ENCODE results near the gene TBC1D2.

The TBC1D2 gene

DNA sequence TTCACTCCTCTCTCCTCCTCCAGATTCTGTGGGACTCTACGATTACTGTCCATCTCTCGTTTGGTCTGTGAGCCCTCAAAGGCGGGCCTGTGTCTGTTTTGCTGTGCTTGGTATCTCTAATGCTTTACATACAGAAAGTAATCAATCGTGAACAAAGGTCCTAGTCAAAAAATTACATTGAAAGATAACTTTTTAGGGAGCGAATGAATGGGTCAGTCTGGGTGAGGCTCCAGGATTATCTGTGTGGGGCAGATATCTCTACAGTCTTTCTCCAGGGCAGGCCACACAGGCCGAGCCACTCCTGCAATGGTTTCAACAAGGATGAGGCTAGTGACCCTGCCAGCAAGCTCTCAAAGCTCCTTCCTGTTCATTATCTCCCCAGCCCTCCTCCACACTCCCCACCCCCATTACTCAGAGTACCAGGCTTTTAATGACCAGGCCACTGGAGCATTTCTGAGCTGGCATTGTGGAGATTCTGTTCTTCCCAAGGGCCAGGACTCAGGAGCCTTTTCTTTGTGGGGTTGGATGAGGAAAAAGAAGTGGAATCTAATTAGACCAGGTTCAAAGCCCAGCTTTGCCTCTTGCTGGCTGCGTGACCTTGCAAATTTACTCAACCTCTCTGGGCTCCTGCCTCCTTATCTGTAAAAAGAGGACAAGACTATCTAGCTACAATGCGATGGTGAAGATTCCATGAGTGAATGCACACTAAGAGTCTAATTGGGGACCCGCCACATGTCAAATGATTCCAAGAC, 73.2 kb downstream of the TBC1D2 start:
- DNase-seq (ENCODE audit: low read depth), result no peak

DNA sequence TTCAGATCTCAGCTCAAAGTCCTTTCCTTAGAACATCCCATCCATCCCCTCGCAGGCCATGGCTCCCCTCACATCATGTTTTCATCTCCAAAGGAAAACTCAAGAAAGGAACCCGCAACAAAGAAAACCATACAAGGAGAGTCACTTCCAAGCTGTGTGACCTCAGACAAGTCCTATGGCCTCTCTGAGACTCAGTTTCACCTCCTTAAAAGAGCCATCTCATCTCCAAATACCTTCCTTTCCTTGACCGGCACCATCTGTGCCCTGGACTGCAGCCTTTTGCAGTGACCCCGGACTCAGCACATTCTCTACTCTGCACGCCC, 73.7 kb downstream of the TBC1D2 start:
- H3K4me3 ChIP-seq (ENCODE audit: low read length), result no peak overlapping the region
- no peak for DNase-seq (ENCODE audit: low read depth)
- no peak for TF ChIP-seq CTCF (IDR thresholded peaks at IDR 0.05; ENCODE audit: insufficient read depth, low read depth, low read length, missing control alignments)

More for the DNA sequence above, 73.2 kb downstream of the TBC1D2 start:
- H3K4me3 ChIP-seq (ENCODE audit: low read length), result no peak overlapping the region
- TF ChIP-seq CTCF (IDR thresholded peaks at IDR 0.05; ENCODE audit: insufficient read depth, low read depth, low read length, missing control alignments), result no peak

GRCh38 chr9:98180996-98181395, 74.5 kb downstream of the TBC1D2 start:
- TF ChIP-seq CTCF (IDR thresholded peaks at IDR 0.05; ENCODE audit: insufficient read depth, low read depth, low read length, missing control alignments), result no peak

DNA sequence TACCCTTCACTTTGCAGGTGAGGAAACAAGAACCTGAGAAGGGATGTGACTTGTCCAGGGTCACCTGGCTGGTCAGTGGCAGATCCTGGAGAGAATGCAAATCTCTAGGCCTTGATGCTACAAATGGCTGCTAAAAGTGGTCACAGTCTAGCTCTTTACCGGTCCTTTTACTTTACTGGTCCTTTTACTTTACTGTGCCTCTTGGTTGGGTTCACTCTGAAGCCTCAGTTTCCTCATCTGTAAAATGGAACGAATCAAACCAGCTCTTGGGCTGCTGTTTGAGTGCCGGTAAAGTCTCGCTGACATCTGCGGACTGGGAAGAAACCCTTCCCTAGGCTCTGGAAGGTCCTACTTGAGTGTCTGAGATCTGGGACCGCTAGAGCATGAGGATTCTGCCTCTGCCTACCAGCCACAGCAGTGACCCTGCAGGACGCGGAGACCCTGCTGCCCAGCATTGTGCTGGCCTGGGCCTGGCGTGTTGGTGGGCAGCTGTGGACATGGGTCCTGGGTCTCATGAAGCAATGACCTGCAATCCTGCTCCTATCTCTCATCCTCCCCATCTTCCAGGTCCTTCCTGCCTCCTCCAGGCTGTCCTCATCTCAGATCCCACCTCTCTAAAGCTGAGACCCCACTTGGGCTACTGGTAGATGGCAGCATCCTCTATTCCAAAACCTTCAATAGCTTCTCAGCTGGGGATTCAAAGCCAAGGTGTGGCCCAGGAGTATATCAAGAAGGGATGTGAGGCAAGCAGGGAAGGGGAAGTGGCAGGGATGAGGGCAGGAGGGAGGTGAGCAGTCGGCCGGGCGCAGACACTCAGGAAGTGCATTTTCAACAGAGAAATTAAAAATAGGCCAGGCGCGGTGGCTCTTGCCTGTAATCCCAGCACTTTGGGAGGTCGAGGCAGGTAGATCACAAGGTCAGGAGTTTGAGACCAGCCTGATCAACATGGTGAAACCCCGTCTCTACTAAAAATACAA, 76.3 kb downstream of the TBC1D2 start:
- no peak for TF ChIP-seq CTCF (IDR thresholded peaks at IDR 0.05; ENCODE audit: insufficient read depth, low read depth, low read length, missing control alignments)

More at GRCh38 chr9:98180996-98181395, 74.5 kb downstream of the TBC1D2 start:
- no peak for DNase-seq (ENCODE audit: low read depth)
- H3K4me3 ChIP-seq (ENCODE audit: low read length), result no peak overlapping the region

GRCh38 chr9:98176391-98177259, 78.8 kb downstream of the TBC1D2 start:
- no peak overlapping the region for H3K4me3 ChIP-seq (ENCODE audit: low read length)
- no peak for DNase-seq (ENCODE audit: low read depth)
- TF ChIP-seq CTCF (IDR thresholded peaks at IDR 0.05; ENCODE audit: insufficient read depth, low read depth, low read length, missing control alignments), result no peak

More for the DNA sequence above, 76.3 kb downstream of the TBC1D2 start:
- DNase-seq (ENCODE audit: low read depth), result no peak
- no peak overlapping the region for H3K4me3 ChIP-seq (ENCODE audit: low read length)

DNA sequence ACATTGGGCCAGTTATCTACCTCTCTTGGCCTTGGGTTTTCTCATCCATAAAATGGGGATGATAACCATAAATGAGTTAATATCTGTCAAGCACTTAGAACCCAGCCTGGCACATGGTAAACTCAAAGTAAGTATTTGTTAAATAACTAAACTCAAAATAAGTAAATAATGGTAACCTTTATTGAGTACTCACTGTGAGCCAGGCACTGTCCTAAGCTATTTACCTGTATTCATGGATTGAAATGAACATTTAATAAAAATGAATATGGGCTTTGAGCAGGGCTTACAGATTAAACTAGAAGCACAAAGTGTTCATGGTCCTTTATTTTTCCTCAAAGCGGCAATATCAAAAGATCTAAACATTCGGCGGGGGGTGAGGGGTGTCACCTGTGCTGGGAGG, 79.7 kb downstream of the TBC1D2 start:
- no peak for DNase-seq (ENCODE audit: low read depth)
- no peak for TF ChIP-seq CTCF (IDR thresholded peaks at IDR 0.05; ENCODE audit: insufficient read depth, low read depth, low read length, missing control alignments)
- H3K4me3 ChIP-seq (ENCODE audit: low read length), result no peak overlapping the region

All from epithelial cell of esophagus (primary cell).